Measurements from ENCODE around the gene DRC7.
A peak's percentile ranks its signal among the peaks of the same experiment; 100 is the strongest.

DRC7 gene

DNA sequence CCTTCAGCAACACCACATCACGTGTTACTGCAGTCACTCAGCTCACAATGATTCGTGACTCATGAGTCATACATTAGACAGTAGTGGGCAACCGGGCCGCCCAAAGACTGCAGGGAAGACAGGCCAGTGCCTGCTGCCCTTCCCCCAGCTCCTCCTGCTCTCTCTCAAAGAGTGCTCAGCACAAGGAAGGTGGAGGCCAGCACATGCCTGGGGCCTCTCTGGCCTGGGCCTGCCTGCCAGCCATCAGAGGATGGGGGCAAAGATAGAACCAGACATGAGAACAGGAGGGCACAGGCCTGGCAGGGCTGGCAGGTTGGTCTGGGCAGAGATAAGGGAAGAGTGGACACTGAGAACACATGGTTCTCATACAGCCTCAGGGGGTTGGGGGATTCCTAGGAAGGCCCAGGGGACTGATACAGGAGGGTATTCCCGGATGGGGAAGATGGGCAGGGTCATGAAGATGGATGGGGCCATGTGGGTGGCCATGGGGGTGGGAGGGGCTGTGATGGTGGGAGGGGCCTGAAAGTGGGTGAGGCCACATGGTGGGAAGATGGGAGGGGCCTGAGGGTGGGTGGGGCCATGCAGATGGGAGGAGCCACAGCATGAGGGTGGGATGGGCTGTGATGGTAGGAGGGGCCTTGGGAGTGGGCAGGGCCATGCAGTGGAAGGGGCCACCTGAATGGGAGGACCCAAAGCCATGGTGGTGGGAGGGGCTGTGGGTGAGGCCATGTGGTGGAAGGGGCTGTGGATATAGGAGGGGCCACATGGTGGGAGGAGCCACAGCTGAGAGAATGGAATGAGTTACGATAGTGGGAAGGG, 69.9 kb downstream of the DRC7 start:
- TF ChIP-seq, protein P1, sequence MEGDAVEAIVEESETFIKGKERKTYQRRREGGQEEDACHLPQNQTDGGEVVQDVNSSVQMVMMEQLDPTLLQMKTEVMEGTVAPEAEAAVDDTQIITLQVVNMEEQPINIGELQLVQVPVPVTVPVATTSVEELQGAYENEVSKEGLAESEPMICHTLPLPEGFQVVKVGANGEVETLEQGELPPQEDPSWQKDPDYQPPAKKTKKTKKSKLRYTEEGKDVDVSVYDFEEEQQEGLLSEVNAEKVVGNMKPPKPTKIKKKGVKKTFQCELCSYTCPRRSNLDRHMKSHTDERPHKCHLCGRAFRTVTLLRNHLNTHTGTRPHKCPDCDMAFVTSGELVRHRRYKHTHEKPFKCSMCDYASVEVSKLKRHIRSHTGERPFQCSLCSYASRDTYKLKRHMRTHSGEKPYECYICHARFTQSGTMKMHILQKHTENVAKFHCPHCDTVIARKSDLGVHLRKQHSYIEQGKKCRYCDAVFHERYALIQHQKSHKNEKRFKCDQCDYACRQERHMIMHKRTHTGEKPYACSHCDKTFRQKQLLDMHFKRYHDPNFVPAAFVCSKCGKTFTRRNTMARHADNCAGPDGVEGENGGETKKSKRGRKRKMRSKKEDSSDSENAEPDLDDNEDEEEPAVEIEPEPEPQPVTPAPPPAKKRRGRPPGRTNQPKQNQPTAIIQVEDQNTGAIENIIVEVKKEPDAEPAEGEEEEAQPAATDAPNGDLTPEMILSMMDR (IDR thresholded peaks at IDR 0.05; ENCODE audit: low read depth, low read length): no peak
- peak; percentile 22 for DNase-seq (ENCODE audit: extremely low read depth, low read depth)

DNA sequence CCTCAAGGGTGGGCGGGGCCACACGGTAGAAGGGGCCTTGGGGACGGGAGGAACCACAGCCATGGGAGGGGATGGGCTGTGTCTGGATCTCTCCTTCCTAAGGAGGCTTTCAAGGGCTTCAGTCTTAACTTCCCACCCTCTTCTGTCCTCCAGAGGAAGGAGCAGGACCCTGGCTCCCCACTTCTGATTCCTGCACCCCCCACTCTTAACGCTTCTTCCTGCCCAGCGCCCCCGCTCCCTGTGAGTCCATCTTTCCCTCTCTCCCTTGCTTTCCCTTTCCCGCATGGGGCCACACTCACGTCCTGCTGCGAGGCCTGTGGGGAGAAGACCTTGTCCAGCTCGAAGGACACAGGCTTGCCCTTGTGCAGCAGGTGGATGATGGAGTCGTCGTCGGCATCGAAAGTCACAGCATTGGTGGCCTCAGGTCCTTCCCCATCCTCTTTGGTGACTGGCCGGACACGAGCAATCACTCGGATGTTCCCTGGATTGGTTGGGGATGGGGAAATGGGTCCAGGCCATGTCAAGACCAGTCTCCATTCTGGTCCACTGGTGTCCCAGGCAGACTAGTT, 70.6 kb downstream of the DRC7 start:
- no peak for DNase-seq (ENCODE audit: extremely low read depth, low read depth)
- TF ChIP-seq, protein P1 (IDR thresholded peaks at IDR 0.05; ENCODE audit: low read depth, low read length): no peak

DNA sequence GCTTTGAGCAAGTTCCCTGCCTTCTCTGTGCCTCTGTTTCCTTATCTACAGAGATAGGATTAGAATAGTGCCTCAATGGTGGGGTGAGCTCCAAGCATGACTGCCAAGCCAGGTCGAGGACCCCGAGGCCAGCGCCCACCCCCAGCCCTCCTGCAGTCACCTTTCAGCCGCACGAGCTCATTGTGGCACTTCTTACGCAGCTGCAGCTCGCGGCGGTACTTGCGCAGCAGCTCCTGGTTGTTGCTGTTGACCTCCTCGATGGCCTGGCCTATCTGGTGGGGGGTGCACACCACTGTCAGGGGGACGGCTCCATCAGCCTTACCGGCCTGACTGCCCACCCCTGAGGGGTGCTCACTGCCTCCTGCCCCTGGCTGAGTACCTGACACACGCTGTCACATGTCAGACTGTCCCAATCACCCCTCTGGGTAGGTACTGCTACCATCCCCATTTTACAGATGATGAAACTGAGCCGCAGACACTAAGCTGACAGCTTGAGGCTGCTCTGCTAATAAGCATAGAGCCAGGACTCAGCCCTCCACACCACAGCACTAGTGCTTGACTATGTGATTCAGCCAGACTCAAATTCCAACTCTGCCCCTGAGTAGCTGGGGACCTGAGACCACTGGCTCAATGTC, 72.2 kb downstream of the DRC7 start:
- no peak for DNase-seq (ENCODE audit: extremely low read depth, low read depth)
- TF ChIP-seq, protein P1 (IDR thresholded peaks at IDR 0.05; ENCODE audit: low read depth, low read length): no peak

DNA sequence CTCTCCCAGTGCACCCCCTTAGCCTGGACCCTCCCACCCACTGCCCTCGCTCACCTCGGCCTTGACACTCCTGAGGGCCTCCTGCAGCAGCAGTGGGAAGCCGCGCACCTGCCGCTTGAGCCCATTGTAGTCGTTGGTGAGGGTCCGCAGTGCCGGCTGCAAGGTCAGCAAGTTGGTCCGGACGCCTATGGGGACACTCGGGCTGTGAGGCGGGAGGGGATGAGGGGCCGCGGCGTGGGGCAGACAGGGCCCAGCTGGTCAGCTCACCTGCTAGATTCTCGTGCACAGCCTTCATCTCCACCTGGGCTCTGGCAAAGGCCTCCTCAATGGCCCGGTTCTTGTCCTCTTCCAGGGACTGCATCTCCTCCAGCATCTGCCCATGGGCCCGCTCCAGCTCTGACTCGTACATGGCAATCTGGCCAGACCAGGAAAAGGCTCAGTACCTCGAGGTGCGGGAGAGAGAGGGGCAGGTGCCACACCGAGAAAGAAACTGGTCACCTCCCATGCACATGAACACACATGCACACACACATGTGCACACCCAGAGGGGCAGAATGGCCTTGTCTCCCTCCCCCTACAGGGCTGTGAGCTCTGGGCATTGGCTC, 75.0 kb downstream of the DRC7 start:
- DNase-seq (ENCODE audit: extremely low read depth, low read depth): no peak
- TF ChIP-seq, protein P1 (IDR thresholded peaks at IDR 0.05; ENCODE audit: low read depth, low read length): no peak

DNA sequence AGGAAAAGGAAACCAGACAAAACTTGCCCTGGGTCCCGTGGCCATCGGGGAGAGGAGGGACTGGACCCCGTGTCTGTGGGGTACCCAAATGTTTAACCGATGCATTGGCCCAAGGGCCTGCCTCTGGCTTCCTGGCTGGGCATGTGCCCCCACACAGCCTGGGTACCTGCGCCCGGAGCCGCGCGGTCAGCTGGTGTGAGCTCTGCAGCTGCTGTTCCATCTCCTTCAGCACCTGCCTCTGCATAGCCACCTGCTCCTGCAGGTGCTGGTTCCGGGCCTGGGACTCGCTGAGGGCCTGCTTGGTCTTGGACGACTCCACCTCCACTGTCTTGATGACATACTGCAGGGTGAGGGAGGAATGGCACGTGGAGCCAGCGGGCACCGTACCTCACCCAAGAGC, 75.8 kb downstream of the DRC7 start:
- TF ChIP-seq, protein P1 (IDR thresholded peaks at IDR 0.05; ENCODE audit: low read depth, low read length): no peak

DNA sequence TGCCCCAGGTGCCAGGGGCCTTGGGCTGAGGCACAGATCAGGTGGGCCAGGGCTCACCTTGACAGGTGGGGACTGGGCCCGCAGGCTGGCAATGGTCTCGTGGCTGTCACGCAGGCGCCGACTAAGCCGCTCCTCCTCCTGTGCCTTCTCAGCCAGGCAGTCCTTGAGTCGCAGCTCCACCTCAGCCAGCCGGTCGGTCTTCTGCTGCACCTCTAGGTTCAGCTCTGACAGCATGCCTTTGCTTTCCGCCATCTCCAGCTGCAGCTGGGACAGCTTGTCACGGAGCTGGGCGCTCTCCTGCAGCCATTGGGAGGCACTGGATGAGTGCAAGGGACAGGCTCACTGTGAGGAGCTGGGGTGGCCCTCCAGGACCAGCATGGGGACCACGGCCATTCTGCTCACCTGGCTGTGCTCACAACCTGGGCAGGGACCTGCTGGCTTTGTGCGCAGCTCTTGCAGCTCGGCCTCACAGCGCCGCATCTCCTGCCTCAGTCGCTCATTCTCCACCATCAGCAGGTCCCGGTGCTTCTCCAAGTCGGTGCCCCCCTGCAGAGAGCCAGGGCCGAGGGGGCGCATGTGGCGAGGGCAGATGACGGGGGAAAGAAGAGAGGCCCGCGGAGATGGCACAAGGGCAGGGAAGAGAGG, 76.7 kb downstream of the DRC7 start:
- TF ChIP-seq, protein P1 (IDR thresholded peaks at IDR 0.05; ENCODE audit: low read depth, low read length): no peak
- DNase-seq (ENCODE audit: extremely low read depth, low read depth): no peak

More for the DNA sequence above, 75.8 kb downstream of the DRC7 start:
- DNase-seq (ENCODE audit: extremely low read depth, low read depth): no peak
